Stimulated activated naive CD8-positive, alpha-beta T cell treated with anti-CD3 and anti-CD28 coated beads, Interleukin-15, amount 100 ng/mL, for 72 hours (primary cell): ENCODE results near the gene STAT3.

Experiments
- ATAC-seq: fragments of 150-1000 bp; cut with Tn5 transposase; 2 replicates; pipeline ENCODE4 v1.10.0; 2021; ENCODE audit warnings: mild to moderate bottlenecking, moderate library complexity
- DNase-seq, 2 donors: peaks; one replicate each; pipeline ENCODE4 v3.0.0; 2021 to 2022
- H3K27ac Mint-ChIP-seq, 2 donors: one replicate each; pipeline ENCODE4 v1.8.0; 2022; ENCODE audit warnings: mild to moderate bottlenecking in 2 of 2, mixed read lengths in 2 of 2, moderate library complexity in 2 of 2
- H3K27me3 Mint-ChIP-seq: one replicate; pipeline ENCODE4 v1.8.0; 2022; ENCODE audit warnings: mixed read lengths
- H3K4me1 Mint-ChIP-seq: one replicate; pipeline ENCODE4 v1.8.0; 2022; ENCODE audit warnings: mild to moderate bottlenecking, mixed read lengths
- H3K4me3 Mint-ChIP-seq, 2 donors: one replicate each; pipeline ENCODE4 v1.8.0; 2022; ENCODE audit warnings: mild to moderate bottlenecking in 2 of 2, mixed read lengths in 2 of 2, moderate library complexity in 1 of 2
- H3K9me3 Mint-ChIP-seq, 2 donors: one replicate each; pipeline ENCODE4 v1.8.0; 2022; ENCODE audit warnings: mixed read lengths in 2 of 2

STAT3 gene

GRCh38 chr17:42294469-42295398 lies 93.5 kb downstream of the STAT3 start:
- Mint-ChIP-seq H3K9me3 (no peaks in the 10 kb centered on the region), H3K4me1 (peaks cover 50% of the 10 kb centered on the region), H3K27me3 (no peaks in the 10 kb centered on the region), H3K4me3 (no peak overlapping the region), H3K27ac (peak overlapping the region in 1 of 2 donors; percentile 54)
- DNase-seq (no peak), ATAC-seq (no peak)

- Mint-ChIP-seq H3K27me3 (no peaks in the 10 kb centered on the region), H3K9me3 (no peaks in the 10 kb centered on the region), H3K4me3 (peak overlapping the region in 1 of 2 donors; percentile 27), H3K27ac (peak overlapping the region in 1 of 2 donors; percentile 68), H3K4me1 (peaks cover 78% of the 10 kb centered on the region)
- DNase-seq (no peak), ATAC-seq (no peak)
These were observed 97.1 kb downstream of the STAT3 start for GRCh38 chr17:42291129-42291528.

DNA sequence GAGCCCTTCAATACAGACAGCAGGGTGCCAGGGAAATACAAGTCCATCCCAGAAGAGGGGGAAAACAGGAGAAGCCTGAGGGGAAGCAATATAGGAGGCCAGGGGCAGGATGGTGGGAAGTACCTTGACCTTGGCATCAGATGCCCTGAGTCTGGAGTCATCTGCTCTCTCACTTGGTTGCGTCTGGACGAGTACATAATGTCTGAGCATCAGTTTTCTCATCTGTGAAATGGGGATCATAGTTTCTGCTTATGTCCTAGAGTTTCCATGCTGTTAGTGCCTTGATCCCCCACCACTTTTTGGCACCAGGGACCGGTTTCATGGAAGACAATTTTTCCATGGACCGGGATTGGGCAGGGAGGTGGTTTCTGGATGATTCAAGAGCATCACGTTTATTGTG lies 97.7 kb downstream of the STAT3 start:
- no peaks in the 10 kb centered on the region for H3K27me3 Mint-ChIP-seq
- H3K4me1 Mint-ChIP-seq, result peaks cover 84% of the 10 kb centered on the region
- no peaks in the 10 kb centered on the region for H3K9me3 Mint-ChIP-seq
- peak overlapping the region; percentile 89 to 93 for H3K4me3 Mint-ChIP-seq
- peak overlapping the region in 1 of 2 donors; percentile 80 for H3K27ac Mint-ChIP-seq
- no peak for ATAC-seq
- no peak for DNase-seq

GRCh38 chr17:42289611-42290181 lies 98.5 kb downstream of the STAT3 start:
- Mint-ChIP-seq H3K4me3 (peak overlapping the region; percentile 89 to 93), H3K4me1 (peaks cover 85% of the 10 kb centered on the region), H3K27ac (peak overlapping the region; percentile 95 to 96), H3K9me3 (no peaks in the 10 kb centered on the region), H3K27me3 (no peaks in the 10 kb centered on the region)
- ATAC-seq (peak; percentile 4), DNase-seq (peak in 1 of 2 donors; percentile 58)

GRCh38 chr17:42288803-42289610 lies 99.2 kb downstream of the STAT3 start:
- ATAC-seq (peak; percentile 51), DNase-seq (peak; percentile 65 to 67)
- Mint-ChIP-seq H3K4me1 (peaks cover 83% of the 10 kb centered on the region), H3K27me3 (no peaks in the 10 kb centered on the region), H3K4me3 (peak overlapping the region; percentile 89 to 93), H3K27ac (peak overlapping the region; percentile 96 to 97), H3K9me3 (no peaks in the 10 kb centered on the region)

DNA sequence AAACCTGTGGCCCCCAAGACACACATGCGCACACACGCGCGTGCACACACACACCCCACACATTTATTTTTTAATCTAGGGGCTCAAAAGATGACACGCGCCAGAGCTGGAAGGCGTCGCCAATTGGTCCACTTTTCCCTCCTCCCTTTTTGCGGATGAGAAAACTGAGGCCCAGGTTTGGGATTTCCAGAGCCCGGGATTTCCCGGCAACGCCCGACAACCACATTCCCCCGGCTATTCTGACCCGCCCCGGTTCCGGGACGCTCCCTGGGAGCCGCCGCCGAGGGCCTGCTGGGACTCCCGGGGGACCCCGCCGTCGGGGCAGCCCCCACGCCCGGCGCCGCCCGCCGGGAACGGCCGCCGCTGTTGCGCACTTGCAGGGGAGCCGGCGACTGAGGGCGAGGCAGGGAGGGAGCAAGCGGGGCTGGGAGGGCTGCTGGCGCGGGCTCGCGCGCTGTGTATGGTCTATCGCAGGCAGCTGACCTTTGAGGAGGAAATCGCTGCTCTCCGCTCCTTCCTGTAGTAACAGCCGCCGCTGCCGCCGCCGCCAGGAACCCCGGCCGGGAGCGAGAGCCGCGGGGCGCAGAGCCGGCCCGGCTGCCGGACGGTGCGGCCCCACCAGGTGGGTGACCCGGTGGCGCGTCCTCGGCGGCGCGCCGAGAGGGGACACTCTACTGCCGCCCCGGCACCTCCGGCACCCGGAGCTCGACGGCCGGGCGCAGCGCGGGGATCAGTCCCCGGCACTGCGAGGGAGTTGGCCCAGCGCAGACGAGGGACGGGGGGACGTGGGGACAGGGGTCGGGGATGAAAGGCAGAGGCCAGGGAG lies 100.1 kb downstream of the STAT3 start, which contains the start of gene STAT5A:
Gene STAT5A (plus strand): TSS at position 522 of the 826 bp plus-strand sequence. CDS start 914 bp downstream, outside the sequence.
- no peaks in the 10 kb centered on the region for H3K9me3 Mint-ChIP-seq
- ATAC-seq, result peak; percentile 86
- H3K27me3 Mint-ChIP-seq, result no peaks in the 10 kb centered on the region
- peak; percentile 76 to 86 for DNase-seq
- H3K4me1 Mint-ChIP-seq, result peaks cover 83% of the 10 kb centered on the region
- peak within 1 kb of the TSS; percentile 97 for H3K27ac Mint-ChIP-seq
- H3K4me3 Mint-ChIP-seq, result peak within 1 kb of the TSS; percentile 89 to 93

GRCh38 chr17:42287305-42287976 lies 100.8 kb downstream of the STAT3 start:
- Mint-ChIP-seq H3K4me1 (peaks cover 86% of the 10 kb centered on the region), H3K9me3 (no peaks in the 10 kb centered on the region), H3K4me3 (peak overlapping the region; percentile 89 to 93), H3K27ac (peak overlapping the region; percentile 95 to 97), H3K27me3 (no peaks in the 10 kb centered on the region)
- peak; percentile 61 for ATAC-seq
- peak; percentile 73 to 76 for DNase-seq

DNA sequence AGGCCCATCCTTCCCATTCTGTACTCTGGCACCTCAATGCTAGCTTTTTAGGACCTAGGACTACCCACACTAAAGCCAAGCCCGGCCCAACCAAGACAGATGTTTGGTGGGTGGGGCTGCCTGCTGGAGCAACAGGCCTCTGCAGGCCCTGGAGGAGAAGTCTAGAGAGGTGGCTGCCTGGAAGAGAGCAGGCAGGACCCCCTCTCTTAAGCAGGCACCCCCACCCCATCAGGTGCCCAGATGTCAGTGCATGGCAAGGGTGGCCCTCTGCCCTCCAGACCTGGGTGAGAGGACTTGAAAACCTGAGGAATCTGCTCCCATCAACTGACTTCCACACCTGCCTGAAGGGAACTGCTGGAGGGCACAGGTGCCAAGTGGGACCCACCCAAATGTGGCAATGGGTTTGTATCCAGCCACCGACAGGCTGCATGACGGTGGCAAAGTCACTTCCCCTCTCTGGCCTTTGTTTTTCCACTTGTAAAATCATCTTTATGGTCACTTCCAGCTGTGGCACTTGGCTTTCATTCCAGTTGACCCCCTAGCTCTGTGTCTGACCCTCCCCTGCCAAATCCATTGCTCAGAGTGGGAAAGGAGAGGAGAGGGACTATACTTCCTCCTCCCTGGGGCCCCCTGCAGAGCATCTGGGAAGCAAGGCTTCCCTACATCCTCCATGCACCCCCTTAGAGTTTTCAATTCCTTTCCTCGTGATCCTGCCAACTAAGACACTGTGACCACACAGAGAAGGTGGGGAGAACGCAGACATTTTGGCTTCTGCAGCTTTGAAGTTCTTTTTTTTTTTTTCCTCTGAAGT lies 101.6 kb downstream of the STAT3 start:
- Mint-ChIP-seq H3K27me3 (no peaks in the 10 kb centered on the region), H3K9me3 (no peaks in the 10 kb centered on the region), H3K4me1 (peaks cover 82% of the 10 kb centered on the region), H3K27ac (peak overlapping the region; percentile 95 to 97), H3K4me3 (peak overlapping the region; percentile 89 to 93)
- DNase-seq (no peak), ATAC-seq (no peak)

GRCh38 chr17:42285346-42286050 lies 102.7 kb downstream of the STAT3 start:
- Mint-ChIP-seq H3K27ac (peak overlapping the region in 1 of 2 donors; percentile 55), H3K4me3 (peak overlapping the region; percentile 55 to 93), H3K27me3 (no peaks in the 10 kb centered on the region), H3K9me3 (no peaks in the 10 kb centered on the region), H3K4me1 (peaks cover 75% of the 10 kb centered on the region)
- ATAC-seq (no peak), DNase-seq (peak in 1 of 2 donors; percentile 7)

- H3K27me3 Mint-ChIP-seq, result no peaks in the 10 kb centered on the region
- H3K9me3 Mint-ChIP-seq, result no peaks in the 10 kb centered on the region
- peak in 1 of 2 donors; percentile 2 for DNase-seq
- H3K4me3 Mint-ChIP-seq, result no peak overlapping the region
- H3K4me1 Mint-ChIP-seq, result peaks cover 75% of the 10 kb centered on the region
- no peak for ATAC-seq
- H3K27ac Mint-ChIP-seq, result no peak overlapping the region
These were observed 103.7 kb downstream of the STAT3 start for GRCh38 chr17:42284566-42284965.

DNA sequence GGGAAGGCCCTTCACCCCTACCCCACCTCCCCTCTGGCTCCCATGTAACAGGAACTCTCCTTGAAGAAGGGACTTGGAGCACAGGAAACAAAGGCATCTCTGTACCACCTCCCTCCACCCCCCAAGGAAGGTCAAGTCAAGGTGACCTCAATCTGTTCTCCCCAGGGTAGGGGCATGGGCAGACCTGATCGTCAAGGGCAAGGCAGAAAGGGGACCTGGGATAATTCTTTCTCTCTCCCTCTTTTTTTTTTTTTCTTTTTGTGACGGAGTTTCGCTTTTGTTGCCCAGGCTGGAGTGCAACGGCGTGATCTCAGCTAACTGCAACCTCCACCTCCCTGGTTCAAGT lies 104.2 kb downstream of the STAT3 start:
- Mint-ChIP-seq H3K27ac (no peak overlapping the region), H3K9me3 (no peaks in the 10 kb centered on the region), H3K4me3 (no peak overlapping the region), H3K4me1 (peaks cover 71% of the 10 kb centered on the region), H3K27me3 (no peaks in the 10 kb centered on the region)
- ATAC-seq, result no peak
- no peak for DNase-seq

DNA sequence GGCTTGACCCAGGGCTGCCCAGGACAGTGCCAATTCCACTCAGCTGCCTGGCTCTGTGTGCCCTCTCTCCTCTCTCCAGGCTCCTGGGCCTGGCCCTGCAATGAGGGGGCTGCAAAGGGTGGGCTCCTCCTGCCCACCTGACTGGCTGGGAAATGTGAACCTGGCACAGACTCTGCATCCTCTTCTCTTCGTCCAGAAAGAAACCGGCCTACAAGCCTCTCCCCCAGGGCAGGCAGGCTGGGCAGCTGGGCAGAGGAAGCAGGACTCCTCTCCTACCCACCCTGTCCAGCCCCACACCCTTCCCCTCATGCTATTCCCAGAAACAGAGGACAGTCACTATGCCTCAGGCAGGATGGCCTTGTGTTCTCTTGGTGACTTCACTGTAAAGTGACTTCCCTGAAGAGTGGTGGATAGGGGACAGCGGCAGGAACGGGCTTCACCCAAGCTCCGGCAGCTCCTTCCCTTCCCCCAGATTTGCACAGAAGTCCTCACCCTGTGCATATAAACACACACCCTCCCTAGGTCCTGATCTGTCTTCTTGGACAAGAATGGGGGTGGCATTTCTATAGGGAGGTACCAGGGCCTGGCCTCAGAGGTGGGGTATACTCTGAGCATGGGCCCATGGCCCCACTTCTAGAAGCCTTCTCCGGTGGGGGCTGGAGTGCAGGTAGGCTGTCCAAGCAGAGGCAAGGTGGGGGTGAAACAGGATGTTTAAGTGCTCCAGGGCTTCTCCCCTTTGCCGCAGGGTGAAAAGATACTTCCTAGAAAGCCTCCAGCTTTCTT lies 104.8 kb downstream of the STAT3 start:
- Mint-ChIP-seq H3K4me1 (peaks cover 69% of the 10 kb centered on the region), H3K9me3 (no peaks in the 10 kb centered on the region), H3K27ac (no peak overlapping the region), H3K27me3 (no peaks in the 10 kb centered on the region), H3K4me3 (no peak overlapping the region)
- DNase-seq (peak in 1 of 2 donors; percentile 10), ATAC-seq (no peak)
